Cardiac muscle cell (in vitro differentiated cells and primary cell): ENCODE data around the gene NFAT5. TPM values are rescaled to one million over a fixed set of nuclear protein-coding genes. Genes with fewer than 3 reads are reported as not detected.
"Not testable (repeated sequence)": the region's sequence is repeated elsewhere in the genome, so short reads cannot be mapped to it uniquely, and the experiment has no call there.

Experiments
- DNase-seq, 2 donors: peaks; one replicate each; pipeline versions ENCODE4 v3.0.0 to v3.0.0-alpha.2; 2010 to 2017; ENCODE audit warnings: low read depth in 1 of 2, low spot score in 1 of 2
- H3K27ac ChIP-seq: fragments of 200-600 bp; sonication (generic); 2 replicates; pipeline ENCODE4 v1.5.1; 2016
- H3K27me3 ChIP-seq: fragments of 200-600 bp; sonication (generic); 2 replicates; pipeline ENCODE4 v1.6.0; 2016; ENCODE audit warnings: control low read depth
- H3K36me3 ChIP-seq: fragments of 200-600 bp; sonication (generic); 2 replicates; pipeline ENCODE4 v1.5.1; 2016; ENCODE audit warnings: control low read depth
- H3K4me1 ChIP-seq: fragments of 200-600 bp; sonication (generic); 2 replicates; pipeline ENCODE4 v1.8.1; 2017; ENCODE audit warnings: low read depth, mild to moderate bottlenecking, mixed run types
- H3K4me3 ChIP-seq: fragments of 200-600 bp; sonication (generic); 2 replicates; pipeline ENCODE4 v1.5.1; 2016; ENCODE audit warnings: mild to moderate bottlenecking
- H3K9me3 ChIP-seq: fragments of 200-600 bp; sonication (generic); 2 replicates; pipeline ENCODE4 v1.5.1; 2017; ENCODE audit warnings: low read depth, mild to moderate bottlenecking, control low read depth
- polyA plus RNA-seq: library from polyadenylated mRNA; unstranded; fragments of >200 nt; fragmentation: Nextera tagmentation; extraction: Ambion mirVana; gene quantifications from 2 replicates; pipeline ENCODE4 v1.2.1, GENCODE V29; 2016
- total RNA-seq: library from RNA; depleted of rRNA; stranded (reverse); fragments of >200 nt; gene quantifications from 2 replicates; pipeline ENCODE4 v1.2.3, GENCODE V29; 2016
- TF ChIP-seq, protein P1 (sequence below): IDR thresholded peaks from 2 replicates; pipeline ENCODE4 v1.5.1; 2012; ENCODE audit warnings: low read depth, mild to moderate bottlenecking, low read length

Gene NFAT5
- total and polyA plus RNA-seq, 2 experiments from 2014 or later = 6.2 to 15.9 TPM

DNA sequence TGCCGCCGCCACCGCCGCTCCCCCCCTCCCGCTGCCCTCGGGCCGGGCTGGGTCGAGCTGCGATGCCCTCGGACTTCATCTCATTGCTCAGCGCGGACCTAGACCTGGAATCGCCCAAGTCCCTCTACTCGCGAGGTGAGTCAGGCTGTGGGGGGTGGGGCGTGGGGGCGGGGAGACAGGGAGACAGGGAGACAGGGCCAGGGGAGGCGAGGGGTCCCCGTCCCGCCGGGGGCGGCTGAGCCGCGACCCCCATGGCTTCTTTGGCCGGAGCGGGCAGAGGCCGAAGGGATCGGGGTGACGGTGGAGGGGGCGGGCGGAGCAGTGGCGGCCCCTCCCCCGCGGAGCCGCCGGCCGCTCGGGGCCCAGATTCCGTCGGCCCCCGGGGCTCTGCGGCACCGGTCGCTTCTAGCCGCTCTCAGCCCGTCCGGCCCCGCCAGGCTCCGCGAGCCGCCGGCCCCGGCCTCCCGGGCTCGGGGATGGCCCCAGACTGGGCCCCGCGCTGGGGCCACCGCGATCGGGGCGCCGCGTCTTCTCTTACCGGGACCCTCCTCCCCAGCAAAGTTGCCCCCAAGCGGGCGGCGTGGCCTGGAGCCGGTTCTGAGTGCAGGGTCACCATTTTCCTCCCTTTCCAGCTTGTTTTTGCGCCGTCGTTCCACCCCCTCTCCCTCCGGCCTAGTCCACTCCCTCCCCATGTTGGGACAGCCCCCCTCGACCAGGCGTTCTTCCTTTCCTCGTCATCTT lies 644 bp downstream of the NFAT5 start:
- H3K27me3 ChIP-seq = no peaks in the 10 kb centered on the region
- TF ChIP-seq, protein P1, sequence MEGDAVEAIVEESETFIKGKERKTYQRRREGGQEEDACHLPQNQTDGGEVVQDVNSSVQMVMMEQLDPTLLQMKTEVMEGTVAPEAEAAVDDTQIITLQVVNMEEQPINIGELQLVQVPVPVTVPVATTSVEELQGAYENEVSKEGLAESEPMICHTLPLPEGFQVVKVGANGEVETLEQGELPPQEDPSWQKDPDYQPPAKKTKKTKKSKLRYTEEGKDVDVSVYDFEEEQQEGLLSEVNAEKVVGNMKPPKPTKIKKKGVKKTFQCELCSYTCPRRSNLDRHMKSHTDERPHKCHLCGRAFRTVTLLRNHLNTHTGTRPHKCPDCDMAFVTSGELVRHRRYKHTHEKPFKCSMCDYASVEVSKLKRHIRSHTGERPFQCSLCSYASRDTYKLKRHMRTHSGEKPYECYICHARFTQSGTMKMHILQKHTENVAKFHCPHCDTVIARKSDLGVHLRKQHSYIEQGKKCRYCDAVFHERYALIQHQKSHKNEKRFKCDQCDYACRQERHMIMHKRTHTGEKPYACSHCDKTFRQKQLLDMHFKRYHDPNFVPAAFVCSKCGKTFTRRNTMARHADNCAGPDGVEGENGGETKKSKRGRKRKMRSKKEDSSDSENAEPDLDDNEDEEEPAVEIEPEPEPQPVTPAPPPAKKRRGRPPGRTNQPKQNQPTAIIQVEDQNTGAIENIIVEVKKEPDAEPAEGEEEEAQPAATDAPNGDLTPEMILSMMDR = no peak
- DNase-seq = peak; percentile 70 to 75

DNA sequence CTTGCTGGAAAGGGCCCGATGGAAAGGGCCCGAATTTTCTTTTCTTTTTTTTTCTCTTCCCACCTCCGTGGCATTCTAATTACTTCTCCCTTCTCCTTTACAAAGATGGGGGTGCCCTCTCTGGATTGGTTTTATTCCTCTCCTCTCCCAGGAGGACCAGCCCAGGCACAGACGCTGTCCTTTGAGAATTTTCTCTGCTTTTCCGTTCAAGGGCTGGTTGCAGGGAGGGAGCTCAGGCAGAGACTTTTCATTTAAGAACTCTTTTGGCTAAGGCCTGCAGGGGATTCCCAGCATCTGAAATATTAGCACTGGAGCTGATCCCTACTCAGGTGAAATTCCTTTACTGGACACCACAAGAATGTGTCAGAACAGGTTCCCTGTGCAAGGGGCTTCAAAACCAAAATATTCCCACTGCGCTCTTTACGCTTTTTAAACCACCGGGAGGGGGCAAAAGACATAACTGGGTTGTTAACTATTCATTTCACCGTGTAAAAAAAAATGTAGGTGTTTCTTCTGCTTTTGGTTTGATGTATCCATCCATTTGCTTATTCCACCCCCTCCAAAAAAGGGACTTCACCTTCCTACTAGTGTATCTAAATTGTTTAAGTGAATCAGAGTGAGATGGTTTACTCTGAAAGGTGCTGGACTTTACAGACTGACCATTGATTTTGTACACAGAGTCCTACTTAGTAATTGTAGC lies 1.4 kb downstream of the NFAT5 start:
- H3K4me1 ChIP-seq = peaks cover 28% of the 10 kb centered on the region
- no peaks in the 10 kb centered on the region for H3K27me3 ChIP-seq
- peak overlapping the region; percentile 70 for H3K4me3 ChIP-seq
- H3K36me3 ChIP-seq = peaks cover 4% of the 10 kb centered on the region
- peak in 1 of 2 donors; percentile 66 for DNase-seq
- no peaks in the 10 kb centered on the region for H3K9me3 ChIP-seq
- H3K27ac ChIP-seq = peak overlapping the region; percentile 97
- TF ChIP-seq, protein P1 = peak; percentile 17

More for the DNA sequence above, 644 bp downstream of the NFAT5 start:
- Histone ChIP-seq H3K4me1 (peaks cover 28% of the 10 kb centered on the region), H3K4me3 (peak overlapping the region; percentile 70), H3K36me3 (peaks cover 4% of the 10 kb centered on the region), H3K27ac (peak overlapping the region; percentile 97), H3K9me3 (no peaks in the 10 kb centered on the region)

DNA sequence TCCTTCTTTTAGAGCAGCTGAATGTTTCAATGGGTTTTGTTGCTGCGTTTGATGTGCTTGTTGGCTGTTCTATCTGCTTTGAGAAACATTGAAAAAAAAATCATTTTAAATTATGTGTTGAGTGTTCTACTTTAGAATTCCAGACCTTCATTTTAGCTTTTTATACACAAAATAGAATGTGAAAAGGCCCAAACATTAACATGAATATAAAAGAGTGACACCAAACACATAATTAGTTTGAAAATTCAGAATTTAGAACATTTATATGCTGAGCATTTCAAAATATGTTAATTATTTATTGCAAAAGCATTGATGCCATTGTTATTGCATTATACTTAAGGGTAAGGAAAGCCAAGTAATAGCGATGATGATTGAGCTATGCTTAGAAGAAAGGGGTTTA lies 2.9 kb downstream of the NFAT5 start:
- Histone ChIP-seq H3K27ac (peak overlapping the region; percentile 97), H3K4me3 (no peak overlapping the region), H3K4me1 (peaks cover 27% of the 10 kb centered on the region), H3K36me3 (peaks cover 4% of the 10 kb centered on the region), H3K9me3 (no peaks in the 10 kb centered on the region), H3K27me3 (no peaks in the 10 kb centered on the region)
- DNase-seq = no peak
- TF ChIP-seq, protein P1 = no peak

DNA sequence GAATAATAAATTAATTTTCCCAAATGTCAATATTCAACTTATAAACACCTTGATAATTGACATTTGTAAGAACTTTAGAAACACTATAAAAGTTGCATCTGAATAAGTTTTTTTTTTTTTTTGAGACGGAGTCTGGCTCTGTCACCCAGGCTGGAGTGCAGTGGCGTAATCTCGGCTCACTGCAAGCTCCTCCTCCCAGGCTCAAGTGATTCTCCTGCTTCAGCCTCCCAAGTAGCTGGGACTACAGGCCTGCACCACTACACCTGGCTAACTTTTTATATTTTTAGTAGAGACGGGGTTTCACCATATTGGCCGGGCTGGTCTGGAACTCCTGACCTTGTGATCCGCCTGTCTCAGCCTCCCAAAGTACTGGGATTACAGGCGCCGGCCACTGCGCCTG lies 13.0 kb downstream of the NFAT5 start:
- H3K27me3 ChIP-seq, H3K36me3 ChIP-seq, H3K4me1 ChIP-seq, H3K27ac ChIP-seq, H3K4me3 ChIP-seq, H3K9me3 ChIP-seq, DNase-seq: not testable (repeated sequence)

DNA sequence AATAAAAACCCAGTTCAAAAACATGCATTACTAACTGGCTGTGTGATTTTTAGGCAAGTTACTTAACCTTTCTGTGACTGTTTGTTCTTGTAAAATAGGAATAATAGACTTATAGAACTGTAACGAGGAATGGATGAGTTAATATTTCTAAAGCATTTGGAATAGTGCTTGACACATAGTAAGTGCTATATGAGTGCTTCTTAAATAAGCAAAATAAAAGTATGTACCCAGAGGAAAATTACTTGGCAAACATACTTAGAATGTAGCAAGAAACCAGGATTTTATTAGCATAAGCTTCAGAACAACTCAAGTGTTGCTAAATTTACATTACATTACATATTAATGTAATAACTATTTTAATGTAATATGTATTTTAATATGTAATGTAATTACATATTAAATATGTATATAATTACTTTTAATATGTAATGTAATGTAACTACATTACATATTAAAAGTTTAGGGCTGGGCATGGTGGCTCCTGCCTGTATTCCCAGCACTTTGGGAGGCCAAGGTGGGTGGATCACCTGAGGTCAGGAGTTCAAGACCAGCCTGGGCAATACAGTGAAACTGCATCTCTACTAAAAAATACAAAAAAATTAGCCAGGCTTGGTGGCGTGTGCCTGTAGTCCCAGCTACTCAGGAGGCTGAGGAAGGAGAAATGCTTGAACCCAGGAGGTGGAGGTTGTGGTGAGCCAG lies 14.2 kb downstream of the NFAT5 start:
- Histone ChIP-seq H3K9me3 (no peaks in the 10 kb centered on the region), H3K27me3 (no peaks in the 10 kb centered on the region), H3K4me1 (peaks cover 5% of the 10 kb centered on the region), H3K4me3 (no peak overlapping the region), H3K27ac (no peak overlapping the region), H3K36me3 (no peaks in the 10 kb centered on the region)
- TF ChIP-seq, protein P1 = no peak
- no peak for DNase-seq
